Measurements from ENCODE around the gene SLC25A17. TPM values are rescaled to one million over a fixed set of nuclear protein-coding genes. Genes with fewer than 3 reads are reported as not detected.
A peak's percentile ranks its signal among the peaks of the same experiment; 100 is the strongest.
"Not testable (repeated sequence)": the region's sequence is repeated elsewhere in the genome, so short reads cannot be mapped to it uniquely, and the experiment has no call there.

Gene SLC25A17
- total RNA-seq, 1 experiment from 2014 or later = 28.1 TPM

GRCh38 chr22:40826984-40827741, 8.0 kb upstream of the SLC25A17 start:
- POLR2A ChIA-PET (ENCODE audit: unreplicated experiment) = no interaction called here
- intact Hi-C loops (cut with micrococcal nuclease; ENCODE audit: unreplicated experiment) = no loop called here

GRCh38 chr22:40826292-40826691, 7.1 kb upstream of the SLC25A17 start:
- H3K27ac ChIP-seq; H3K4me3 ChIP-seq; H2AFZ ChIP-seq; H3K27me3 ChIP-seq (ENCODE audit: insufficient read depth, low read depth); H3K4me1 ChIP-seq (replicated peaks; ENCODE audit: insufficient read depth); CTCF ChIA-PET; intact Hi-C loops (cut with micrococcal nuclease; ENCODE audit: unreplicated experiment); H3K9me3 ChIP-seq (ENCODE audit: insufficient read depth, low read depth); DNase-seq; POLR2A ChIA-PET (ENCODE audit: unreplicated experiment); H4K20me1 ChIP-seq (ENCODE audit: insufficient read depth); H3K4me2 ChIP-seq; H3K9me2 ChIP-seq (ENCODE audit: insufficient read depth); H3K79me2 ChIP-seq (ENCODE audit: low read depth): not testable (repeated sequence)
- Histone ChIP-seq H3K36me3 (ENCODE audit: low read depth) (peaks cover 59% of the 10 kb centered on the region), H3F3A (ENCODE audit: insufficient read depth, low read depth) (peaks cover 53% of the 10 kb centered on the region; the same call in 1 of the 2 replicates)
- TSS peak; percentile 44 for BruUV-seq (replicated peaks)

More at GRCh38 chr22:40826984-40827741, 8.0 kb upstream of the SLC25A17 start:
- no peaks in the 10 kb centered on the region for H3K9me2 ChIP-seq (ENCODE audit: insufficient read depth)
- H3F3A ChIP-seq (ENCODE audit: insufficient read depth, low read depth) = peaks cover 59% of the 10 kb centered on the region; the same call in 1 of the 2 replicates
- H3K27me3 ChIP-seq (ENCODE audit: insufficient read depth, low read depth) = no peaks in the 10 kb centered on the region
- peaks cover 65% of the 10 kb centered on the region for H3K36me3 ChIP-seq (ENCODE audit: low read depth)
- H3K4me1 ChIP-seq (replicated peaks; ENCODE audit: insufficient read depth) = no peaks in the 10 kb centered on the region
- no peaks in the 10 kb centered on the region for H3K9me3 ChIP-seq (ENCODE audit: insufficient read depth, low read depth)
- peaks cover under 1% of the 10 kb centered on the region for H4K20me1 ChIP-seq (ENCODE audit: insufficient read depth)
- no peak overlapping the region for H3K27ac ChIP-seq
- no peak for DNase-seq
- TF ChIP-seq CTCF (conservative IDR thresholded peaks at IDR 0.05) (no peak), EZH2 (IDR thresholded peaks at IDR 0.05; ENCODE audit: low read depth) (no peak)
- CTCF ChIA-PET = no interaction called here
- H3K4me2 ChIP-seq = no peak overlapping the region
- H3K4me3 ChIP-seq = no peak overlapping the region
- H3K79me2 ChIP-seq (ENCODE audit: low read depth) = no peaks in the 10 kb centered on the region
- BruUV-seq (replicated peaks) = no TSS peak
- no peak overlapping the region for H2AFZ ChIP-seq

GRCh38 chr22:40823426-40823825, 4.3 kb upstream of the SLC25A17 start:
- POLR2A ChIA-PET (ENCODE audit: unreplicated experiment) = interaction anchor here (0.5 to 0.6 kb wide), 3 partner anchors 34 to 341 kb away, joined by 4 to 10 read pairs (median 5); partner anchors contain the start of gene XPNPEP3
- Histone ChIP-seq H3F3A (ENCODE audit: insufficient read depth, low read depth) (peaks cover 51% of the 10 kb centered on the region), H3K9me3 (ENCODE audit: insufficient read depth, low read depth) (no peaks in the 10 kb centered on the region), H3K4me1 (replicated peaks; ENCODE audit: insufficient read depth) (peaks cover 7% of the 10 kb centered on the region), H3K4me2 (no peak overlapping the region), H3K79me2 (ENCODE audit: low read depth) (peaks cover 7% of the 10 kb centered on the region), H3K4me3 (no peak overlapping the region), H2AFZ (no peak overlapping the region), H3K36me3 (ENCODE audit: low read depth) (peaks cover 37% of the 10 kb centered on the region), H4K20me1 (ENCODE audit: insufficient read depth) (no peaks in the 10 kb centered on the region), H3K27ac (no peak overlapping the region), H3K9me2 (ENCODE audit: insufficient read depth) (no peaks in the 10 kb centered on the region), H3K27me3 (ENCODE audit: insufficient read depth, low read depth) (no peaks in the 10 kb centered on the region)
- DNase-seq = no peak
- CTCF ChIA-PET = no interaction called here
- intact Hi-C loops (cut with micrococcal nuclease; ENCODE audit: unreplicated experiment) = no loop called here
- no TSS peak for BruUV-seq (replicated peaks)
- TF ChIP-seq EZH2 (IDR thresholded peaks at IDR 0.05; ENCODE audit: low read depth) = no peak
- TF ChIP-seq CTCF (conservative IDR thresholded peaks at IDR 0.05) = no peak
